HG03342 (cell line): Measurements from ENCODE around the gene KLF6.
"Not testable (repeated sequence)": the region's sequence is repeated elsewhere in the genome, so short reads cannot be mapped to it uniquely, and the experiment has no call there.

Experiments used
- ATAC-seq: cut with Tn5 transposase; IDR thresholded peaks from one replicate; pipeline ENCODE4 v1.9.1; 2021; ENCODE audit warnings: mild to moderate bottlenecking, moderate library complexity; ENCODE audit not compliant: unreplicated experiment

KLF6 gene

DNA sequence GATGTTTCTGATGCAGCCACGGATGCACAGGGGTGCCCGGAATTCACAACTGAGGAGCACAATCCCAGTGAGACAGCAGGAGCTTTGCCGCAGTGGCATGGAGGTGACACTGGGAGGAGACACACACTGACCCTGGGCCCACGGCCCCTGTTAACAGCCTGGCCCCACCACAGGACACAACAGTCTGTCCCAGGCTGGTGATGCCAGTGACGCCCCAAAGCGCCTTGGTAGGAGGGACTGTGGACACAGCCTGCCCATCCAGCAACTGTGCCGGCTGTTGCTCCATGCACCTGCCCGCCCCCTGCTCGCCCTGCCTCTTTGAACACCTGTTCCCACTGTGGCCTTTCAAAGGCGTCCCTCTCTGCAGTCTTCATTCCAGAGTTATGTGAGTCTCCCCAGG, 49.8 kb downstream of the KLF6 start:
- ATAC-seq, result no peak

DNA sequence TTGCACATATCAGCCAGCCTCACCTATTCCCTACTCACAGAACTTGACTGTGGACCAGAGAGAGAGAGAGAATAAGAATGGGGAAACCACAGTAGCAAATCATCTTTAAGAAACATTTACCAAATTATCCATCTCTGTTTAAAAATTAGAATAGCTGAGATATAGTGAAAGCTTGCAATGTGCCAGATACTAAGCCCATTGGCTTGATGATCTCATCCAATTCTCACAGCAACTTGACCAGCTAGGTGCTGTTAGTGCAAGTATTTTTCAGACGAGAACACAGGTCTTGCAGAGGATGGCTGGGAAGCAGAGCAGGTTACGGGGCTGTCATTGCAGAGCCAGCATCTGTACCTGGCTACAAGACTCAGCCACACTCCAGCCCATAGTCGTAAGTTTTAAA, 50.9 kb downstream of the KLF6 start:
- no peak for ATAC-seq

DNA sequence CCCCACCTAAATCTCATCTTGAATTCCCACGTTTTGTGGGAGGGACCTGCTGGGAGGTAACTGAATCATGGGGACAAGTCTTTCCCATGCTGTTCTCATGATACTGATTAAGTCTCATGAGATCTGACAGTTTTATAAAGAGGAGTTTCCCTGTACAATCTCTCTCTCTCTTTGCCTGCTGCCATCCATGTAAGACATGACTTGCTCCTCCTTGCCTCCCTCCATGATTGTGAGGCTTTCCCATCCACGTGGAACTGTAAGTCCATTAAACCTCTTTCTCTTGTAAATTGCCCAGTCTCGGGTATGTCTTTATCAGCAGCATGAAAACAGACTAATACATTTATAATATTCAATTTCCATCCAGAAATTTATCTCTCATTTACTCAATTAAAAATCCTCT, 52.8 kb downstream of the KLF6 start:
- not testable (repeated sequence) for ATAC-seq

DNA sequence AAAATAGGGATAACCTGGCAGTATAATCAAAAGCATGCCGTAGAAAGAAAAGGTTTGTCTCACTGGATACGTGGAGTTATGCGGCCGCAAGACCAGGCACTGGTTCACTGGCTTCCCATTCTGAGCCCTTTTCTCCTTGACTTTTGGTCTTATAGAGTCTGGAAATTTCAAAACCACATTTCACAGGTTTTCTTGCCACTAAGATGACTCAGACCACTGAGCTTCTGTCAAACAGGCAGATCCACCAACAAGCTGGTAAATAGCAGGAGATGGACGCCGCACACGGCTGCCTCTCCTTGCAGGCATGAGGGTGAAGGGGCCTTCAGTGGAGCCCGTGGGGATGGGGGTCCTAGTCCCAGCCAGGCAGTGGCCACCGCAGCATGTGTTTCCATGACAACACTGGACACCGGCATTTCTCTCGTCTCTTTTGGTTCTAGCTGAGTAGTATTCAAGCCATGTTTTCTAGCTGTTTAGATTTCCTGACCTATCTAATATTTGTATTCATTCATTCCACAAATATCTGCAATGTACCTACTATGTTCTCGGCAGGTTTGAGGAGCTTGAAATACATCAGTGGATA, 55.5 kb downstream of the KLF6 start:
- ATAC-seq, result no peak

DNA sequence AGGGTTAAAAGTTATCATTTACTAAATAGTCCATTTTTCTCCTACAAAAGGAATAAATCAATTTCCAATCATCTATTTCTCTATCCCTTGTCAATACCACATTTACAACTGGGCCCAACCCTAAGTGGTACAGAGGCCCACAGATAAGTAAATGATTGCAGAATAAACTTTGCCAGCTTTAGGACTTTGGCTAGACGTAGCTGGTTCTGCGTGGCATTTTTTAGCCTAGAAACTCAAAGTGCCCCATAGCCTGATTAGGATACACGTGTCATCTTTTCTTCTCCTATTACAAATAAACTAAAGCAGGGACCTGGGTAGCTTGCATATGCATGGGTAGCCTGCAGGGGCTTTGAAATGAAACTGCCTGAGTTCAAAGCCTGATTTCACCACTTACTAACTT, 56.4 kb downstream of the KLF6 start:
- no peak for ATAC-seq

DNA sequence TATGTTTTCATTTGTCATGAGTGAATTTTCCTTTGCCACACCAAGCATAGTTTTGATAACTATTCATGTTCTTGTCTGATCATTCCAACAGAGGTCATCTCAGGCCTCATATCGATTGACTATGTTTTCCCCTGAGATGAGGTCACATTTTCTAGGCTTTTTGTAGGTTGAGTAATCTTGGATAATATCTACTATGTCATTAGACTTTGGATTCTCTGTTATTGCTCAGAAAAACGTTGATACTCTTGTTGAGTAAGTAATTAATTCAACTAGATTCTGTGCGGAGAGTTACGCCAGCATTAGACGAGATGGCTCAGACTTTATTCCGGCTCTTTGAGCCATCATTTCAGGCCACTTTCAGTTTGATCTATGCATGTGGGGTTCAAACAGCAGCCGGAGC, 57.7 kb downstream of the KLF6 start:
- ATAC-seq, result no peak
